Loucy (cell line): ENCODE measurements around the gene PKIB.

Experiments used
- EZH2phosphoT487 ChIP-seq: fragments of 200-600 bp; IDR thresholded peaks from 2 replicates; pipeline ENCODE4 v1.6.1; 2018; ENCODE audit warnings: antibody characterized with exemption, mild to moderate bottlenecking, moderate library complexity, borderline replicate concordance
- TF ChIP-seq, protein P1 (sequence below): fragments of 200-600 bp; sonication (generic); conservative IDR thresholded peaks from 2 replicates; pipeline ENCODE4 v1.5.1; 2014; ENCODE audit warnings: mild to moderate bottlenecking, antibody characterized with exemption, low read length

DNA sequence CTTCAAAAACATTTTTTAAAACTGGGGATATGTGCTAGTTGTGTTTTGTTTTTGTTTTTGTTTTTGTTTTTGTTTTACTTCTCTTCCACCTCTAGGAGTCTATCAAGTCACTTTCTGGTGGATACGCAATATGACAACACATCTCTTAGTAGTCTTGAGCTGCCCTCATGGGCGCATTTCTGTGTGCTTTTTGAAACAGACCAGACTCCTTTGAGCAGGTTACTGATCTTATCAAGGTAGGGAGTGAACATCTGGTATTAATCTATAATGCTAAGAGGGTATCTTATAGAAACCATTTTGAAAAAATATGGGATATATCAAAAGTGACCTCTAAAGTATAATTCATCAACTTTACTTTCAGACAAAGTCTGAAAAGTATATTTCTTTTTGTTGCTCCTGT is 56.2 kb downstream of the PKIB start:
- TF ChIP-seq, protein P1, sequence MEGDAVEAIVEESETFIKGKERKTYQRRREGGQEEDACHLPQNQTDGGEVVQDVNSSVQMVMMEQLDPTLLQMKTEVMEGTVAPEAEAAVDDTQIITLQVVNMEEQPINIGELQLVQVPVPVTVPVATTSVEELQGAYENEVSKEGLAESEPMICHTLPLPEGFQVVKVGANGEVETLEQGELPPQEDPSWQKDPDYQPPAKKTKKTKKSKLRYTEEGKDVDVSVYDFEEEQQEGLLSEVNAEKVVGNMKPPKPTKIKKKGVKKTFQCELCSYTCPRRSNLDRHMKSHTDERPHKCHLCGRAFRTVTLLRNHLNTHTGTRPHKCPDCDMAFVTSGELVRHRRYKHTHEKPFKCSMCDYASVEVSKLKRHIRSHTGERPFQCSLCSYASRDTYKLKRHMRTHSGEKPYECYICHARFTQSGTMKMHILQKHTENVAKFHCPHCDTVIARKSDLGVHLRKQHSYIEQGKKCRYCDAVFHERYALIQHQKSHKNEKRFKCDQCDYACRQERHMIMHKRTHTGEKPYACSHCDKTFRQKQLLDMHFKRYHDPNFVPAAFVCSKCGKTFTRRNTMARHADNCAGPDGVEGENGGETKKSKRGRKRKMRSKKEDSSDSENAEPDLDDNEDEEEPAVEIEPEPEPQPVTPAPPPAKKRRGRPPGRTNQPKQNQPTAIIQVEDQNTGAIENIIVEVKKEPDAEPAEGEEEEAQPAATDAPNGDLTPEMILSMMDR, result no peak
- no peak for TF ChIP-seq EZH2phosphoT487
